GM23248 (cell line): Measurements from ENCODE around the gene USP6NL.

Experiments
- EZH2 ChIP-seq: fragments of 200-600 bp; sonication (generic); IDR thresholded peaks from 2 replicates; pipeline ENCODE4 v1.6.1; 2018; ENCODE audit warnings: antibody characterized with exemption, mild to moderate bottlenecking; ENCODE audit not compliant: insufficient read depth, poor library complexity, severe bottlenecking
- EZH2phosphoT487 ChIP-seq: fragments of 200-600 bp; sonication (generic); IDR thresholded peaks from 2 replicates; pipeline ENCODE4 v1.6.1; 2018; ENCODE audit warnings: antibody characterized with exemption, moderate library complexity, mild to moderate bottlenecking, low read depth; ENCODE audit not compliant: insufficient read depth

- TF ChIP-seq EZH2 (no peak), EZH2phosphoT487 (no peak)
These were observed 76.0 kb downstream of the USP6NL start for GRCh38 chr10:11535346-11535959.
